Rectal smooth muscle tissue (tissue), 1 donor: Measurements from ENCODE around the gene CNTN5.

Experiments
- H3K27ac ChIP-seq: one replicate; pipeline ENCODE4 v1.7.0; 2013; ENCODE audit warnings: low read depth, low read length, inconsistent platforms
- H3K27me3 ChIP-seq: one replicate; pipeline ENCODE4 v1.7.0; 2013; ENCODE audit warnings: low read length; ENCODE audit not compliant: control insufficient read depth, insufficient read depth
- H3K36me3 ChIP-seq: one replicate; pipeline ENCODE4 v1.7.0; 2013; ENCODE audit warnings: low read length; ENCODE audit not compliant: control insufficient read depth, insufficient read depth
- H3K4me1 ChIP-seq: one replicate; pipeline ENCODE4 v1.7.0; 2013; ENCODE audit warnings: low read length; ENCODE audit not compliant: control insufficient read depth, insufficient read depth
- H3K4me3 ChIP-seq: one replicate; pipeline ENCODE4 v1.7.0; 2013; ENCODE audit warnings: low read length
- H3K9ac ChIP-seq: one replicate; pipeline ENCODE4 v1.7.0; 2013; ENCODE audit warnings: low read length

CNTN5 gene

GRCh38 chr11:99020352-99021225, at the start of gene CNTN5:
Gene CNTN5 (plus strand): TSS chr11:99020949.
- no peaks in the 10 kb centered on the region for H3K4me1 ChIP-seq
- no peaks in the 10 kb centered on the region for H3K27me3 ChIP-seq
- peak within 1 kb of the TSS; percentile 58 for H3K4me3 ChIP-seq
- H3K9ac ChIP-seq, result no peak within 1 kb of the TSS
- no peak within 1 kb of the TSS for H3K27ac ChIP-seq
- H3K36me3 ChIP-seq, result no peaks in the 10 kb centered on the region

GRCh38 chr11:98979205-98979604, 41.5 kb upstream of the CNTN5 start:
- Histone ChIP-seq H3K4me3 (no peak overlapping the region), H3K9ac (no peak overlapping the region), H3K27me3 (no peaks in the 10 kb centered on the region), H3K27ac (no peak overlapping the region), H3K4me1 (no peaks in the 10 kb centered on the region), H3K36me3 (no peaks in the 10 kb centered on the region)

- H3K4me3 ChIP-seq, result no peak overlapping the region
- no peaks in the 10 kb centered on the region for H3K36me3 ChIP-seq
- H3K9ac ChIP-seq, result no peak overlapping the region
- no peak overlapping the region for H3K27ac ChIP-seq
- no peaks in the 10 kb centered on the region for H3K4me1 ChIP-seq
- H3K27me3 ChIP-seq, result no peaks in the 10 kb centered on the region
Measured at GRCh38 chr11:99015634-99016454, 4.9 kb upstream of the CNTN5 start.

- H3K27ac ChIP-seq, result no peak overlapping the region
- H3K27me3 ChIP-seq, result no peaks in the 10 kb centered on the region
- H3K4me1 ChIP-seq, result no peaks in the 10 kb centered on the region
- H3K9ac ChIP-seq, result no peak overlapping the region
- no peaks in the 10 kb centered on the region for H3K36me3 ChIP-seq
- no peak overlapping the region for H3K4me3 ChIP-seq
Measured at GRCh38 chr11:99019696-99020095, 1.1 kb upstream of the CNTN5 start.

GRCh38 chr11:99037057-99037456, 16.3 kb downstream of the CNTN5 start:
- Histone ChIP-seq H3K27ac (no peak overlapping the region), H3K9ac (no peak overlapping the region), H3K4me1 (no peaks in the 10 kb centered on the region), H3K4me3 (no peak overlapping the region), H3K36me3 (no peaks in the 10 kb centered on the region), H3K27me3 (no peaks in the 10 kb centered on the region)

- Histone ChIP-seq H3K4me3 (no peak overlapping the region), H3K27ac (no peak overlapping the region), H3K27me3 (no peaks in the 10 kb centered on the region), H3K9ac (no peak overlapping the region), H3K36me3 (no peaks in the 10 kb centered on the region), H3K4me1 (no peaks in the 10 kb centered on the region)
Measured at GRCh38 chr11:99063331-99063730, 42.6 kb downstream of the CNTN5 start.

GRCh38 chr11:99065121-99065520, 44.4 kb downstream of the CNTN5 start:
- Histone ChIP-seq H3K9ac (no peak overlapping the region), H3K4me3 (no peak overlapping the region), H3K27me3 (no peaks in the 10 kb centered on the region), H3K36me3 (no peaks in the 10 kb centered on the region), H3K4me1 (no peaks in the 10 kb centered on the region), H3K27ac (no peak overlapping the region)

GRCh38 chr11:99066618-99067317, 46.0 kb downstream of the CNTN5 start:
- no peak overlapping the region for H3K9ac ChIP-seq

GRCh38 chr11:99068832-99069231, 48.1 kb downstream of the CNTN5 start:
- Histone ChIP-seq H3K27me3 (no peaks in the 10 kb centered on the region), H3K27ac (no peak overlapping the region), H3K4me1 (no peaks in the 10 kb centered on the region)

More at GRCh38 chr11:99066618-99067317, 46.0 kb downstream of the CNTN5 start:
- Histone ChIP-seq H3K4me3 (no peak overlapping the region), H3K36me3 (no peaks in the 10 kb centered on the region), H3K4me1 (no peaks in the 10 kb centered on the region), H3K27me3 (no peaks in the 10 kb centered on the region), H3K27ac (no peak overlapping the region)

GRCh38 chr11:99069856-99070444, 49.2 kb downstream of the CNTN5 start:
- peak overlapping the region; percentile 71 for H3K4me3 ChIP-seq
- no peaks in the 10 kb centered on the region for H3K4me1 ChIP-seq
- H3K36me3 ChIP-seq, result no peaks in the 10 kb centered on the region
- H3K27ac ChIP-seq, result no peak overlapping the region
- no peak overlapping the region for H3K9ac ChIP-seq
- H3K27me3 ChIP-seq, result no peaks in the 10 kb centered on the region

More at GRCh38 chr11:99068832-99069231, 48.1 kb downstream of the CNTN5 start:
- Histone ChIP-seq H3K9ac (no peak overlapping the region), H3K36me3 (no peaks in the 10 kb centered on the region), H3K4me3 (no peak overlapping the region)

GRCh38 chr11:99079576-99079975, 58.8 kb downstream of the CNTN5 start:
- H3K4me3 ChIP-seq, result no peak overlapping the region
- H3K27ac ChIP-seq, result no peak overlapping the region
- no peaks in the 10 kb centered on the region for H3K4me1 ChIP-seq

GRCh38 chr11:99080154-99080553, 59.4 kb downstream of the CNTN5 start:
- H3K36me3 ChIP-seq, result no peaks in the 10 kb centered on the region
- no peak overlapping the region for H3K27ac ChIP-seq
- H3K27me3 ChIP-seq, result no peaks in the 10 kb centered on the region
- H3K4me3 ChIP-seq, result no peak overlapping the region
- no peaks in the 10 kb centered on the region for H3K4me1 ChIP-seq
- no peak overlapping the region for H3K9ac ChIP-seq

More at GRCh38 chr11:99079576-99079975, 58.8 kb downstream of the CNTN5 start:
- H3K36me3 ChIP-seq, result no peaks in the 10 kb centered on the region
- no peak overlapping the region for H3K9ac ChIP-seq
- H3K27me3 ChIP-seq, result no peaks in the 10 kb centered on the region
